A673 (cell line): ENCODE measurements around the gene RYR1. TPM values are rescaled to one million over a fixed set of nuclear protein-coding genes. Genes with fewer than 3 reads are reported as not detected.

ENCODE experiments used
- BruUV-seq: library from RNA; stranded (reverse); fragments of 400-500 nt; replicated peaks from 2 replicates; lab custom pipeline; 2021; lab: Mats Ljungman, UMichigan
- CTCF ChIA-PET: fragments of 300-600 bp; sonication (Branson Sonifier 250); formaldehyde crosslinking; loops from one replicate; lab custom pipeline; 2022; ENCODE audit warnings: antibody characterized with exemption; lab: Charles Lee
- POLR2A ChIA-PET: fragments of 300-600 bp; sonication (Branson Sonifier 250); formaldehyde crosslinking; loops from one replicate; lab custom pipeline; 2022; ENCODE audit warnings: antibody characterized with exemption; ENCODE audit not compliant: low non-redundant PET; lab: Charles Lee
- DNase-seq: peaks from one replicate; pipeline ENCODE4 v3.0.0-alpha.2; 2015; ENCODE audit warnings: low spot score
- H3K27ac ChIP-seq: fragments of 200-600 bp; sonication (generic); 2 replicates; pipeline ENCODE4 v1.5.1; 2016; ENCODE audit warnings: mixed run types, low read depth, mild to moderate bottlenecking, mixed read lengths, antibody characterized with exemption, low read length; ENCODE audit not compliant: poor library complexity, severe bottlenecking
- H3K27me3 ChIP-seq: fragments of 200-600 bp; sonication (generic); replicated peaks from 2 replicates; pipeline ENCODE4 v1.6.1; 2017; ENCODE audit warnings: mixed run types, low read depth, mild to moderate bottlenecking, mixed read lengths, antibody characterized with exemption, low read length; ENCODE audit not compliant: insufficient read depth, poor library complexity
- H3K36me3 ChIP-seq: fragments of 200-600 bp; sonication (generic); 2 replicates; pipeline ENCODE4 v1.6.1; 2016; ENCODE audit warnings: mixed run types, mild to moderate bottlenecking, mixed read lengths, antibody characterized with exemption, low read length; ENCODE audit not compliant: insufficient read depth, poor library complexity, severe bottlenecking
- H3K4me1 ChIP-seq: fragments of 200-600 bp; sonication (generic); 2 replicates; pipeline ENCODE4 v1.6.1; 2017; ENCODE audit warnings: mixed run types, mild to moderate bottlenecking, mixed read lengths, antibody characterized with exemption, low read length; ENCODE audit not compliant: insufficient read depth, poor library complexity, severe bottlenecking
- H3K4me3 ChIP-seq: fragments of 200-600 bp; sonication (generic); 2 replicates; pipeline ENCODE4 v1.5.1; 2016; ENCODE audit warnings: low read depth, mixed run types, mild to moderate bottlenecking, mixed read lengths, low read length; ENCODE audit not compliant: poor library complexity, severe bottlenecking
- H3K9me3 ChIP-seq: fragments of 200-600 bp; sonication (generic); 2 replicates; pipeline ENCODE4 v1.6.1; 2016; ENCODE audit warnings: mixed run types, low read depth, mild to moderate bottlenecking, mixed read lengths, antibody characterized with exemption, low read length; ENCODE audit not compliant: poor library complexity, severe bottlenecking
- EZH2 ChIP-seq: fragments of 200-600 bp; sonication (generic); IDR thresholded peaks from 2 replicates; pipeline ENCODE4 v1.6.1; 2017; ENCODE audit warnings: borderline replicate concordance, low read depth, mild to moderate bottlenecking, mixed read lengths, antibody characterized with exemption, low read length; ENCODE audit not compliant: poor library complexity, severe bottlenecking
- intact Hi-C: fragments of 100-400 bp; cut with micrococcal nuclease; formaldehyde crosslinking; loops from one replicate; pipeline ENCODE4 v1.10.0; 2022; ENCODE audit not compliant: unreplicated experiment
- total RNA-seq: library from RNA; stranded (reverse); gene quantifications from 2 replicates; pipeline ENCODE4 v1.2.3, GENCODE V29; 2021
- TF ChIP-seq, protein P1 (sequence below): fragments of 300-800, 200-600 bp; sonication (generic); conservative IDR thresholded peaks from 2 replicates; pipeline ENCODE4 v1.5.1; 2017; ENCODE audit warnings: low read depth, mild to moderate bottlenecking, antibody characterized with exemption, low read length, moderate library complexity, mixed read lengths

The RYR1 gene
- total RNA-seq, 1 experiment from 2014 or later = 0.28 TPM

DNA sequence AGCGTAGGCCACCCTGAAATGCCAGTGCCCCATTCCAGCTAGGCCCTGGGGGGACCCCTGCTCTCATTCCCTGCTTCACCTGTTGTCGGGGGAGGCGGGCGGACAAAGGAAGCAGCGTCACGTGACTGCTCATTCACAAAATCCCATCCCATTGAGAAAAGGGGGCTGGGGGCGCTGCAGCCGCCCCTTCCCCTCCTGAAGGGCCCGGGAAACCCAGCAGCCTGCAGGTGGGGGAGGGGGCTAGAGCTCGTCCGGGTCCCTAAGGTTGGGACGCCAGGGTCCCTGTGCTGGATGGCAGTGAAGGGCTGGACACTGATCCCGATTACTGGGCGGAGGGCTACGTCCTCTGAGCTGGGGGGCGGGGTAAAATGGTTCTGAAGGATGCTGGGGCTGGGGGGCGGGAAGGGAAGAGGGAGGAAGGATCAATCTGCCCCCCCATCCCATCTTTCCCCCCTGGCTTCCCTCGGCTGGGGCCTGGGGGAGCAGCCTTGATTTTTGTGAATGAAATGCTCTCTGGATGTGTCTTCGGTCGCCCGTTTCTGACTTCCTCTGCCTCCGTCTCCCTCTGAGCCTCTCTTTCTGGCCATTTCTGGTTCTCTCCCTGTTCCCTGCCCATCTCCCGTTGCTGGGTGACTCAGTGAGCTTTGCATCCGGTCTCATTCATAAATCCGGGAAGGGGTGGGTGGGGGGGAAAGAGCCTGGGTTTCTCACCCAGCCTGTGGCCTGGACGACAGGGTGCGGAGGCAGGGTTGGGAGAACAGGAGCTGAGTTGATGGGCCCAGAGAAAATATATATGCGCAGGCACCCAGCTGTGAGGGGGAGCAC, 44.2 kb upstream of the RYR1 start:
- Histone ChIP-seq H3K27me3 (no peaks in the 10 kb centered on the region), H3K9me3 (no peaks in the 10 kb centered on the region), H3K36me3 (peaks cover 5% of the 10 kb centered on the region), H3K4me1 (peaks cover 6% of the 10 kb centered on the region), H3K27ac (peak overlapping the region; percentile 65), H3K4me3 (peak overlapping the region; percentile 80)
- CTCF ChIA-PET = interaction anchor here (1.0 kb wide), 1 partner anchor 13 kb away, joined by 8 read pairs; the partner anchor contains the start of gene FAM98C
- POLR2A ChIA-PET = interaction anchor here (0.6 to 0.7 kb wide), 2 partner anchors 120 to 243 kb away, joined by 4 to 6 read pairs; no protein-coding TSS in a partner anchor
- no TSS peak for BruUV-seq
- intact Hi-C loops = no loop called here
- TF ChIP-seq, protein P1, sequence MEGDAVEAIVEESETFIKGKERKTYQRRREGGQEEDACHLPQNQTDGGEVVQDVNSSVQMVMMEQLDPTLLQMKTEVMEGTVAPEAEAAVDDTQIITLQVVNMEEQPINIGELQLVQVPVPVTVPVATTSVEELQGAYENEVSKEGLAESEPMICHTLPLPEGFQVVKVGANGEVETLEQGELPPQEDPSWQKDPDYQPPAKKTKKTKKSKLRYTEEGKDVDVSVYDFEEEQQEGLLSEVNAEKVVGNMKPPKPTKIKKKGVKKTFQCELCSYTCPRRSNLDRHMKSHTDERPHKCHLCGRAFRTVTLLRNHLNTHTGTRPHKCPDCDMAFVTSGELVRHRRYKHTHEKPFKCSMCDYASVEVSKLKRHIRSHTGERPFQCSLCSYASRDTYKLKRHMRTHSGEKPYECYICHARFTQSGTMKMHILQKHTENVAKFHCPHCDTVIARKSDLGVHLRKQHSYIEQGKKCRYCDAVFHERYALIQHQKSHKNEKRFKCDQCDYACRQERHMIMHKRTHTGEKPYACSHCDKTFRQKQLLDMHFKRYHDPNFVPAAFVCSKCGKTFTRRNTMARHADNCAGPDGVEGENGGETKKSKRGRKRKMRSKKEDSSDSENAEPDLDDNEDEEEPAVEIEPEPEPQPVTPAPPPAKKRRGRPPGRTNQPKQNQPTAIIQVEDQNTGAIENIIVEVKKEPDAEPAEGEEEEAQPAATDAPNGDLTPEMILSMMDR = no peak
- no peak for TF ChIP-seq EZH2
- peak; percentile 76 for DNase-seq

GRCh38 chr19:38389957-38390924, 43.2 kb upstream of the RYR1 start:
- DNase-seq = no peak
- CTCF ChIA-PET = interaction anchor here (0.6 to 1.0 kb wide), 2 partner anchors 13 to 510 kb away, joined by 3 to 8 read pairs; partner anchors contain the start of genes FAM98C and NFKBIB
- Histone ChIP-seq H3K4me1 (peaks cover 6% of the 10 kb centered on the region), H3K36me3 (no peaks in the 10 kb centered on the region), H3K9me3 (no peaks in the 10 kb centered on the region), H3K27ac (no peak overlapping the region), H3K27me3 (no peaks in the 10 kb centered on the region), H3K4me3 (peak overlapping the region; percentile 80)
- intact Hi-C loops = no loop called here
- no peak for TF ChIP-seq EZH2
- TF ChIP-seq, protein P1 = no peak
- BruUV-seq = no TSS peak
- POLR2A ChIA-PET = interaction anchor here (0.7 kb wide), 1 partner anchor 121 kb away, joined by 6 read pairs; no protein-coding TSS in a partner anchor

GRCh38 chr19:38391911-38392464, 41.5 kb upstream of the RYR1 start:
- BruUV-seq = no TSS peak
- Histone ChIP-seq H3K9me3 (no peaks in the 10 kb centered on the region), H3K4me1 (peaks cover 6% of the 10 kb centered on the region), H3K36me3 (no peaks in the 10 kb centered on the region), H3K27ac (no peak overlapping the region), H3K27me3 (no peaks in the 10 kb centered on the region), H3K4me3 (no peak overlapping the region)
- intact Hi-C loops = no loop called here
- no peak for DNase-seq
- ChIA-PET POLR2A (no interaction called here), CTCF (no interaction called here)
- TF ChIP-seq, protein P1 = no peak
- no peak for TF ChIP-seq EZH2
